T follicular helper cell (primary cell): Measurements from ENCODE around the gene PRKCE.
"Not testable (repeated sequence)": the region's sequence is repeated elsewhere in the genome, so short reads cannot be mapped to it uniquely, and the experiment has no call there.

Source experiments
- DNase-seq: peaks from one replicate; pipeline ENCODE4 v3.0.0-alpha.2; 2020; ENCODE audit warnings: low read depth

PRKCE gene

DNA sequence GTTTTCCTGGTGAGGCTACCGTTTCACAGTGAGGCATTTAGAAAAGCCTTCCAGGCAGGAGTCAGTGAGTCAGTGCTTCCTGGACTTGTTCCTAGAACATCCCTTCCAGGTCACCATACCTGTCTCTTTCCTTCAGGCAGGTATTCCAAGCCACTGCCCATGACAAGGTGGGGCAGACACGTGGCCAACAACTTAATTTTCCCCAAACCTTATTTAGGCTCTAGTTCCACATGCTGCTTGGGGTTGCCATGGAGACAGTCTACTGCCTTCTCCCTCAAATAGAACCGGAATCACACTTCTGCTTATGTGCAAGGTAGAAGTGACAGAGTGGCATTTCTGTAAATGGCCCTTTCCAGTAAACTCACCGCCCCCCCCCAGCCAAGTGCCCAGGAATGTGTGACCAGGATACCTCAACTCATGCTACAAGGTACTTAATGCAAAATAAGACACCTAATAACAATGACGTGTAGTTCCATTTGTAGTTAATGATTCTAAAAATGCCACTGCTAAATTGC lies 258.3 kb downstream of the PRKCE start:
- DNase-seq = no peak

DNA sequence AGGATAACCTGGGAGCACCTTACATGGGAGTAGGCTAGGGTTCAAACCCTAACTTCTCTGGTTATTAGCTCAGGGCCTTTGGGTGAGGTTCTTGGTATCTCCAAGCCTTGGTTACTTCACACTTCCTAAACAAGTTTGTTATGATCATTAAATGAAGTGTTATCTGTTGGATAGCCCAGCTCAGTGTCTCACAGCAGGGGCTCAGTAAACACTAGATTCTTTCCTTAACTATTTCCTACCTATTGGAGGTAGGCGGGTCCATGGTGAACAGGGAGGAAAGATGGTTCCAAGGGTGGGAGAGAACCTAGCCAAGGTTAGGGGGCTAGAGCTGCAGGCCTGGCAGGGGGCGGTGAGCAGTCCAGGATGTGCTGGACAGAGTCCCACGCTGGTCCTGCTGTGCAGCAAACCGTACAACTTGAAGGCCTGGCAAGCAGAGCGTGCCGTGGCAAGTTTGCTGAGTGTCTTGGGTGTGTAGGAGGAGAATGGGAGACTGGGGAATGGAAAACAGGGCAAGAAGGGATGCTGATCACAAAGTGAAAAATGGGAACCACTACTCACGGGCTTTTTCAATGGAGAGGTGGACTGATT lies 259.1 kb downstream of the PRKCE start:
- no peak for DNase-seq

DNA sequence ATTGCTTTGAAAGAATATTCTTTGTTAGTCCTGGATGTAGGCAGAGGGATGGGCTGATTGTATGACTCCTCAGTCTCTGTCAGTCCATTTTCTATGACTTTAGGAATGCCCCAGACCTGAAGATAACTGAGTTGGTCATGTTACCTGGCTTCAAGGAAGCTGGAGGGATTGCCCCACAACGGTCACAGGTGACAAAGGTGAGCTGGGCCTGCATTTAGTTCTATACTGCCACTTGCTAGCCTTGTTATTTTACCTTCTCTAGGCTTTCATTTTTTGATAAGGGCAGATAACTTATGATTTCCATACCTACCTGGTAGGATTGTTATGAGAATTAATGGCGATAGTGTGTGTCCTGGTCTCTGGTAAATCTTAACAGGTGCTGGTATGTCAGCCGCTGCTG lies 260.1 kb downstream of the PRKCE start:
- no peak for DNase-seq

DNA sequence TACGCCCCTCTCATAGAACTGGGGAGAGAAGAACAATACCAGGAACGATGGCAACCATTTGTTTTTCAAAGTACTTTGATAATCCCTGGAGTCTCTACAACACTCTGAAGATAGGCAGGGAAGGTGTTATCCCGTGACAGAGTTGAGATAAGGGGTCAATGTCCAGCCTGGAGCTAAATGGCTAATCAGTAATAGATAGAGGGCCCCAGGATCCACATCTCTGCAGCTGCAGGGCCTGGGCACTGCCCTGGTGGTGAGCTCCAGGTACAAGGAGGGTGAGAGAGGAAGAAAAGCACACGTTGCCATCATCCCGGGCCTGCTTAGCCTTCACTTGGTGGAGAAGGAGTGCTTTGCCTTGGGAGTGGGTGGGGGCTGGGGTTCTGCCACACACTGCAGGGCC lies 260.6 kb downstream of the PRKCE start:
- DNase-seq = no peak

DNA sequence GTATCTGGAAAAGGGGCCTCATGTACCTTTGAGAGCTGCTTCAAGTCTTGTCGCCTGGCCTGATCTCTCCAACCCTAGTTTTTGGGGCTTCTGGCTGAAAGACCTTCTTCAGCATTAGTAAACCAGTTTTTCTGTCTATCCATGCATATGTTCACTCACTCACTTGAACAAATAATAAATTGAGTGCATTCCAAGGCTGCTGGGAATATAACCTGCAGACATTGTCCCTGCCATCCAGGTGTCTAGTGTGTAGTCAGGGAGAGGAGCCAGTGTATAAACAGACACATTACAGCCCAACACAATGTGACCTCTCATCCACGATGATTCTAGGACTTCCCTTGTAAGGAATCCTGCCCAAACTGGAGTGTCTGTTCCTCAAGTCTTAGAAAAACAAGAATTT lies 262.1 kb downstream of the PRKCE start:
- DNase-seq = no peak

DNA sequence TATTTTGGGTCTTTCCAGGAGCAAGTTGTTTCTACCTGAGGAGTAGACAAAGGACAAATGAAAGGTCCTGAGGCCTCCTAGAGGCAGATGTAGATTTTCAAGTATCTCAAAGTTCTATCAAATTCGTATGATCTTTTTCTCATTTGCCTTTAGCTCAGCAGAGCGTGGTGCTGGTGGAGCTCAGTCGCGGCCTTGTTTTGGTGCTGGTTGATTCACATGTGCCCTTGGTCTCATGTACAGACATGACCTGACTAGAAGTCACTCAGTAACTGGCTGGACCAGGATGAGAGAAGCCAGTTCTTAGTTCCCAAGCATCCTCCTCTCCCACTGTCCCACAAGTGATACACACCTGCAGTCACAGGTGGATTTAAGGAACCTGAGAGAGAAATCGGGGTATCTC lies 264.0 kb downstream of the PRKCE start:
- no peak for DNase-seq

DNA sequence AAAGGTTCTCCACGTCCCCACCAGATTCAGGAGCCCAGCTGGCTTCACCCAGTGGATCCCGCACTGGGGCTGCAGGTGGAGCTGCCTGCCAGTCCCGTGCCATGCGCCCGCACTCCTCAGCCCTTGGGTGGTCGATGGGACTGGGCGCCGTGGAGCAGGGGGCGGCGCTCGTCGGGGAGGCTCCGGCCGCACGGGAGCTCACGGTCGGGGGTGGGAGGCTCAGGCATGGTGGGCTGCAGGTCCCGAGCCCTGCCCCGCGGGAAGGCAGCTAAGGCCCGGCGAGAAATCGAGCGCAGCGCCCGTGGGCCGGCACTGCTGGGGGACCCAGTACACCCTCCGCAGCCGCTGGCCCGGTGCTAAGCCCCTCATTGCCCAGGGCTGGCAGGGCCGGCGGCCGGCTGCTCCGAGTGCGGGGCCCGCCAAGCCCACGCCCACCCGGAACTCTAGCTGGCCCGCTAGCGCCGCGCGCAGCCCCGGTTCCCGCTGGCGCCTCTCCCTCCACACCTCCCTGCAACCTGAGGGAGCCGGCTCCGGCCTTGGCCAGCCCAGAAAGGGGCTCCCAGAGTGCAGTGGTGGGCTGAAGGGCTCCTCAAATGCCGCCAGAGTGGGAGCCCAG lies 266.2 kb downstream of the PRKCE start:
- DNase-seq = not testable (repeated sequence)

DNA sequence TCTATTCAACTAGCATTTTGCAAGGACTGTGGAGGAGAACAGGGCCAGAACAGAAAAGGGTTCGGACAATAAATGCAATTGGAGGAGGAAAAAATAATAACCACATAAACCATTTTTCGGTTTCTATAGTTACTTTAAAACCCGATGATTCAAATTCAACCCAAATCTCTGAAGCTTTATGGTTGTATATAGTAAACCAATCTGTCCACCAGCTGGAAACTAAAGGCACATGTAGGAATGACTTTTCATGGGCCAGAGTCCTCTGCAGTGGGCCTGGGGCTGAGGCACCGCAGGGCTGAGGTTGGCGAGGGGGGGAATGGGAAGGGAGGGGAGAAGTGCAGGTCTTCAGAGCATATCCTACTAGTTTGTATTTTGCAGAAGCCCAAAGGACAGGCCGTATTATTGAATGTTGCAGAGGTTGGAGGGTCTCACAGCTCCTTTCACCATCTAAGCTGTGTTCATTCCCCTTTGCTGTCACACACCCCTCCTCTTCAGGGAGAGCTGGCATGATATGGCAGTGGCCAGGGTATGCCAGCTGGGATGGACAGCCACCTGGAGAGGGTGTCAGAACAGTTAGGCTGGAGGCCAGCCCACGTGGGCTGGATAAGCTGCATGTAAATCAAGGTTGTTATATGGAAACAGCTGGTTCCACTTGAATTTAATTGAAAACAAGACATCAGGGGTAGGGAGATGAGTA lies 267.1 kb downstream of the PRKCE start:
- DNase-seq = no peak

DNA sequence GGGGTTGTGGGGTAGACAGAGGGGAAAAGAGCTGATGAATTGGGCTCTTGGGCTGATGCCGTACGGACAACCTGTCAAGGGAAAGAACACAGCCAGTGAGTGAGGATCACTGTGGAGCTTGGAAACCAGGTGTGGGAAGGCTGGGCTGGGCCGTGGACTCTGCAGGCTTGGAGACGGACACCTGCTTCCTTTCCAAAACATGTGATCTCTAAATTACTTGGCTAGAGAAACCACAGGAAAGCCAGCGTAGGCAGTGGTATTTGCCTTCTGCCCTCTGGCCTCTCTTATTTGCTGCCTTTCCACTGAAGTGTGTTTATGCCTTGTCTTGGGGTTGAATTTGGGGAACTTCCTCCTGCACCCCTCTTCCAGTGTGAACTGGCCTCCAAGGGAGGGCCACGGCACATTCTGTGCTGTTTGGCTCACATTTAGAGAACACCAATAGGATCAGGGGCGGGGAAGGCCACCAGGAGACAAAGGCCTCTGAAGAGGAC lies 267.7 kb downstream of the PRKCE start:
- no peak for DNase-seq

DNA sequence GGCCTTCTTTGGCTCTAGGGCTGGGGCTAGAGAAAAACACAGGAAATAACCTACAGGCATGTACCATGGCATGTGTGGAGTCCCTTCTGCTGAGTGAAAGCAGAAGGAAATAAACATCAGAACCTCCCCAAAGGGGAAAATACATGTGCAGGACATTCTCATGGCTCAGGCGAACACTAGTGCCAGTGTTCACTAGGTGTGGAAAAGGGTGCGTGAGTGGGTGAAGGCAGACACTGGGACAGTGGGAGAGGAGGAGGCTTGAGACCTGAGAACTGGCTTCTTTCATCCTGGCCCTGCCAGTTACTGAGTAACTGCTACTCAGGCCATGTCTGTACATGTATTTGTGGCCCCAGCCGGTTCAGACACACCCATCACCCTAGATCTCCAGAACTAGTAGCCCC lies 268.2 kb downstream of the PRKCE start:
- no peak for DNase-seq

DNA sequence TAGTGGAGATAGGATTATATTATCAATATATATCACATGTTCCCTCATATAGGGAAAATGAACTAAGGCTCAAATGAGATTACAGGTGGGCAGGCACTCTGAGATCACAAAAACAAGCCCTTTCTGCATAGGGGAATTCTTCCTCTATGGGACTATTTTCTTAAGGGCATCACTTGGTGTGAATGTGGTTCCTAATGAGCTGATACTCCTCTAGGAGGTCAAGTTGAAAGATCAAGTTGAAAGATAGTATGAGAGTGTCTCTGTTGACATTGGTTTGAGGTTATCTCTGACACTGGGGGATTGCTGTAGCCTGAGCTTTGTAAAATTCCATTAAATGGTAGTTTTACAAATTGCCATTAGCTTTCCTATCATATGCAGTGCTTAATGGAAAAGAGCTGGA lies 270.4 kb downstream of the PRKCE start:
- DNase-seq = no peak

DNA sequence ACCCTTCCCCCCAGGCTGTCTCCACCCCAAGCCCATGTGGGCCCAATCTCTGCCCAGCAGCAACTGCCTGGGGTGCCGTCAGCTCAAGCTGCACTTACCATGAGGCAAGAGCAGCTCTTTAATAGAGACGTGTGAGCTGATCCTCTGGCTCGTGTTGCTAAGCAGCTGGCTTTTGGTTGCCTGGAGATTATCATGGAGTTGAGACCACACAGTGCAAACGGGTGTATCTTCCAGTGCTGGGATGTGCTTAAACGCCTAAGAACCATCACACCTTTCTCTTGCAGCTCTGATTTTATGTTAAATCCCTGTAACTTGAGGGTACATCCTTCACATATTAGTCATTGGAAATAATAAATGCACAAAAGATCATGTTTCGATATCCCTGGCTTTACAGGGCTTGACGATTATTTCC lies 271.1 kb downstream of the PRKCE start:
- no peak for DNase-seq

DNA sequence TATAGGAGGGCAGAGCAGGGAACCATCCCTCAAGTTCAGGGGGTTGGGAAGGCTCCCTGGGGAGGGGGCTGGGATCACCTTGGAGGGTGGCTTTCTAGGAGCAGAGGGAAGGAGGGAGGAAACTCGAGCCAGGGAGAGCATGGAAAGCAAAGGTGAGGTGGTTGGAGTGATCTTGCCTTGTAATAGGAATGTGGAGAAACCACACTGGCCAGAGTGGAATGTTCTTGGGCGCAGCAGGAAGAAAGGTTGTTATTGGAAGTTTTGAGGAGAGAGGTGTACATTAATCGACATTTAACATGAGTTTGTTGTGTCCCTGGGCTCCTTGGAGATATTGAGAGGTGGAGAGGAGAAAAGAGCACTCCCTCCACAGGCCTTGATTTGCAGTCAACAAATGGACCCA lies 272.2 kb downstream of the PRKCE start:
- DNase-seq = no peak

DNA sequence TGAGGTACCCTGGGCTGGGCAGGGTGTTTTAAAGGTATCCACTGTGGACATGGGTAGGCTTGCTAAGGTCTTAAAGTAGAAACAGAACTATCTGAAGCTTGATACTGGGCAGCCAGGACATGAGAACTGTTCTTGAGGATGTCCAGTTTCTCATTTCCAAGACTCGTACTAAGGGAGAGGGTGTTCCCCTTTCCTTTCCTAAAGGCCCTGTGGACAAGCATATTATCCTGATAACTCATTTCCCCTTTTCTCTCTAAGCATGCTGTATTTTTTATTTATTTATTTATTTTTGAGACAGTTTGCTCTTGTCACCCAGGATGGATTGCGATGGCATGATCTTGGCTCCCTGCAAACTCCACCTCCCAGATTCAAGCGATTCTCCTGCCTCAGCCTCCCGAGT lies 273.6 kb downstream of the PRKCE start:
- no peak for DNase-seq

DNA sequence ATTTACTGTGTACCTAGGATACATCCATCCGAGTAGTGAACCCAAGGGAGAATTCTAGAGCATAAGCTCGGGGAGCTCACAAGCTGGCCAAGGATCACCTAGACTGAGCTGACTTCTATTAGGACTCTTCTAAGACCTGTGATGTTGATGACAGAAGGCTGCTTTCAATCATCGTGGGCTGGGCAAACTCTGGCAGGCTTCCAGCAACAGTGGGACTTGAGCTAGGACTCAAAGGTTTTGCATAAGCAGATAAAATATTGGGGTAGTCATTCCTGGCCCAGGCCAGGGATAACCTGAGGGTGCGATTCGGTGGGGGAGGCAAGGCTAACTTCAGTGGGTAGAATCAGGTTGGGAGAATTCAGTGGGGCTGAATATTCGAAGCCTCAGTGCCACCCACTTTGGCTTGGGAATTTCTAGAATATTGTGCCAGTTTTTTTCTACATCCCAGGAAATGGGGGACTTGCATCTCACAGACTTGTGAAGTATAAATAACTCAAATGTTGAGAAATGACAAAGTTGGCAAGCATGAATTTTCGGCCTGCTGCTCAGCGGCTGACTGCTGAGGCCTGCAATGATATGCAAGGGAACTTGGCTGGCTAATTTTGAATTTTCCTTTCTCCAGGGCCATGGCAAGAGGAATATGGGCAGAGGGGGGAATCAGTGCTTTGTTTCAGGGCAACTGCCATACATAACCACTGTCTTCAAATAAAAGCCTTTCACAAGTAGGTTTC lies 274.3 kb downstream of the PRKCE start:
- DNase-seq = no peak

DNA sequence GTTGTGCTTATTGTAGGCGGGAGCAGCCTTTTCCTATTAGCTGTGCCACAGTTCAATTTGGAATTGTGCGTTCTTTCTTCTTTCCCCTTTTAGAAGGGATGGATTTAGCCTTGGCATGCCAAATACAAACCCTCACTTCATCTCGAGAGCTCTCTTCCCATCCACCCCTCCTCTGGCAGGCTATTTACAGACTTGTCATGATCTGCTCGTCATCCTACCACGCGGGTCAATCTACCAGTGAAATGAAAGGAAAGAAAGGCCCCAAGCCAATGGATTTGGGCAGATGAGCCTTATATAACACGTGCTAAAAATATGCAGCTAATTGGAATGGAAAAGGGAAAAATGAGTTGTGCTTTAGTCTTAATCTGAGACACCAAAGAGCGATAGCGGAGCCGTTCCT lies 277.5 kb downstream of the PRKCE start:
- no peak for DNase-seq

DNA sequence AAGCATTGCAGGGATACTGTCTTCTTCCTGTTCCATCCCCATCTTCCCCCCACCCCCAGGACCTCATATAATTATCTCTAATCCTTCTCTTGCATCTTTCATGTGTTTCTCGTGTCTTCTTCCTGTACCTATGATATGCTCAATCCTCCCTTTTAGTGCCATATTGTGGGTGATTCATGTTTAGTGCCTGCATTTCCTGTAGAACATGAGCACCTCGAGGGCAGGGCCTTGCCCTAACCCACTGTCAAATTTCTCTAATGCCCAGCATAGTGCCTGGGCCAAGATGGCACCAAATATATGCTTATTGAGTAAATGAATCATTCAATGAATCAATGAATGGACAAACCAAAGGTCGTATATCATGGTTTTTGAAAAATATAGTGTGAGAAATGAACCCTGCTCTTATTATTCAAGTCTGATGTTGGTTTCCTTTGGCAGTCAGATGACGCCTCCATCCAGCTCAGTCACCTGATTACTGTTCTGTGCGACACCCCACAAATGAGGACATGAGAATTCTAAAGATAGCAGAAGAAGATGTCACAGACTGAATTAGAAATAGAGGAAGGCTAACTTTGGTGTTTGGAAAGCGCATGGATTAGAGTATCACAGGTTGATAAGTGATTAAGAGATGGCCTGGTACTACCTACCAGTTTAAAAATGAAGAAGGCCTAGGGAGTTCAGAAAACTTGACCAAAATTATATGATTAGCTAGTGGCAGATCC lies 278.4 kb downstream of the PRKCE start:
- DNase-seq = no peak

DNA sequence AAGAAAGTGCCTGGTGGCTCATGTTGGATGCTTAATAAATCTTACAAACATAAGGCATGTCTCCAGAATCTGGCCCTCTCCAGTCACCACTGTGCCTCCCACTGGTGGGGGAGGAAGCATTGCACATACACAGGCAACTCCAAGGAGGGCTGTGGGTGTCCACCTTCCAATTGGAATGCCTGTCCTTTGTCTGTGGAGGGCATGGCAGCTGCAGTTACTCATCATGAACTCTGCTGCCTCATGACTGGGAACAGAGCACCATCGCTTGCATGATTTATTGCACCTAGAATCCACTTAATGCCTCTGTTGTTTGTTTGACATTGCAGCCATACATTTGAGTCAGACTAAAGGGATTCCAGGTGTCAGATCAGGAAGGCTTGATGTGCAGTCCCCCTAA lies 278.9 kb downstream of the PRKCE start:
- no peak for DNase-seq

DNA sequence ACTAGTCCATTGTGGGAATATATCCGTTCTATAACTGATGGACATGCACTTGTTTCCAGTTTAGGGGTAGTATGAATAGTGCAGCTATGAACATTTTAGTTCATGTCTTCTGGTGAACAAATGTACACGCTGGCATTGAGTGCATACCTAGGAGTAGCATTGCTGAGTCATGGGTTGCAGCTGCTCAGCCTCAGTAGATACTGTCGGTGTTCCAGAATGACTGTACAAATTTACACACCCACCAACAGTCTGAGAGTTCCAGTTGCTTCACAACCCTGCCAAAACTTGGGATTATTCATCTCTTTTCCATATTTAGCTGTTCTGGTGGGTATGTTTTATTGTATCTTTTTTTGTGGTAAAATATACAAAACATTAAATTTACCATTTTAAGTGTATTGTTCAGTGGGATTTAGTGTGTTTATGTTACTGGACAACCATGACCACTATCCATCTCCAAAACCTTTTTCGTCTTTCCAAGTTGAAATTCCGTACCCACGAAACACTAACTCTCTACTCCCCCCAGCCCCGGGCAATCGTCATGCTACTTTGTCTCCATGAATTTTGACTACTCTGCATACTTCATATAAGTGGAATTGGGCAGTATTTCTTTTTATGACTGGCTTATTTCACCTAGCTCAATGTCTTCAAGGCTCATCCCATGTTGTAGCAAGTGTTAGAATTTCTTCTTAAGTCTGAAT lies 281.0 kb downstream of the PRKCE start:
- no peak for DNase-seq

DNA sequence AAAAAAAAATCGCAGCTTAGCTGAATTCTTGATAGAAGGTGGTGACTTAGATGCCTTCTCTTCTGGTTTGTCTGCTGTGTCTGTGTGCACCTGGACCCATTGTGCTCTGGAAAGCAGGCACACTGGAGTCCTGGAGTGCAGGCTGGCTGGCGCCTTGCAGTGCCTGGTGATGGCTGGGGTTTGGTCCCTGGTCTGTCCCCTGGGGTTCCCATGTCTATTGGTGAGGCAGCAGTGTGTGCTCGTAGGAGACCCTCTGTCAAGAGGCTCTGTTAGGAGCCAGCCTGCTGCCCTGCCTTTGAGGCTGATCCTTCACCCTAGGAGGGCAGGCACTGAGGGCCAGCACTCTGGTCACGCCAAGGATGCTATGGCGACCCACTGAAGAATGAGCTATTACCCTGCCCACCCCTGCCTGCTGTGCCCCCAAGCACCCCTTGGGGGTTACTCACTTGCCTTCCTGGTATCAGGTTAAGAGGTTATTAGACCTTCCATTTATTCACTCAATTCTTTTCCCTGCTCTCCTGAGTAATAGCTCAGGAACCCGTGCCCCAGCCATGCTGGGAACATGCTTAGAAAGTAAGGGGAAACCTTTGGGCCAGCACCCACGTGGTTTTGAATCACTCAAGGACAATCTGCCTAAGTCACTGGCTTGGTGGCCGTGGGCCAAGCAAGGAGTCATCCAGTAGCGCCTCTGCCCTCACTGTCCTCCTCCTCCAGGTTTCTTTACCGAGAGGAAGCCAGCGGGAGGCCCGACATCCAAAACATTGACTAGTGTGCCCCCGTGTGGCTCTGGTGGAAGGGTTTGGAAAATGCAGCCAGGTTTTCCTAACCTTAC lies 284.5 kb downstream of the PRKCE start:
- DNase-seq = peak; percentile 16
